ENCODE data around the gene AGMO. TPM values are rescaled to one million over a fixed set of nuclear protein-coding genes. Genes with fewer than 3 reads are reported as not detected.

Gene AGMO
- total RNA-seq, 1 experiment from 2014 or later, result not detected

DNA sequence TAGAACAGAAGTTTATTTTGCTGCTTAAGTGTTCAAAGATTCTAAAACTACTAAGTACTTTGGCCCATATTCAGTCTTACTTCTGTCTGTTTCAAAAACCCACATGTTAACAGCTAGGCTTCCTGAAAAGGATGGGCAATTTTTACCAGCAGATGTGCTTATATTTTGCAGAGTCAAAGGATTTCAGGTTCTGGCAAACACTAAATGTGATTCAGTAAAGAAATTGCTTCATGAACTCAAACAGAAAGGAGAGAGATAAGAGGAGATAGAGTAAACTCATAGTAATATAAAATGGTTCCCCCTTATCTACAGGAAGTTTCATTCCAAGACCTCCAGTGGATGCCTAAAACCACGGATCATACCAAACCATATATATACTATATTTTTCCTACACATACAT lies 248.5 kb downstream of the AGMO start:
- ChIA-PET CTCF (no interaction called here), POLR2A (no interaction called here)
- Histone ChIP-seq H3K4me1 (ENCODE audit: control insufficient read depth, insufficient read depth, low read length) (no peaks in the 10 kb centered on the region), H3K9me3 (ENCODE audit: control insufficient read depth, insufficient read depth, low read depth, low read length) (no peaks in the 10 kb centered on the region; the same call in 1 of the 2 replicates), H3K4me3 (ENCODE audit: low read depth in 2 of 2, low read length in 2 of 2) (no peak overlapping the region), H3K27me3 (ENCODE audit: control insufficient read depth, insufficient read depth, low read length) (no peaks in the 10 kb centered on the region), H3K36me3 (ENCODE audit: control insufficient read depth, insufficient read depth, low read length) (no peaks in the 10 kb centered on the region), H3K27ac (ENCODE audit: low read length) (no peak overlapping the region)
- intact Hi-C loops (cut with micrococcal nuclease; ENCODE audit: unreplicated experiment) (no loop called here), in situ Hi-C loops (cut with HindIII; ENCODE audit: low pct_unique_long_range_greater_than_20kb, low sequenced_read_pairs) (no loop called here)
- no TSS peak for BruUV-seq (replicated peaks)
- DNase-seq (ENCODE audit: low read depth, low spot score), result no peak
- TF ChIP-seq, protein P1, sequence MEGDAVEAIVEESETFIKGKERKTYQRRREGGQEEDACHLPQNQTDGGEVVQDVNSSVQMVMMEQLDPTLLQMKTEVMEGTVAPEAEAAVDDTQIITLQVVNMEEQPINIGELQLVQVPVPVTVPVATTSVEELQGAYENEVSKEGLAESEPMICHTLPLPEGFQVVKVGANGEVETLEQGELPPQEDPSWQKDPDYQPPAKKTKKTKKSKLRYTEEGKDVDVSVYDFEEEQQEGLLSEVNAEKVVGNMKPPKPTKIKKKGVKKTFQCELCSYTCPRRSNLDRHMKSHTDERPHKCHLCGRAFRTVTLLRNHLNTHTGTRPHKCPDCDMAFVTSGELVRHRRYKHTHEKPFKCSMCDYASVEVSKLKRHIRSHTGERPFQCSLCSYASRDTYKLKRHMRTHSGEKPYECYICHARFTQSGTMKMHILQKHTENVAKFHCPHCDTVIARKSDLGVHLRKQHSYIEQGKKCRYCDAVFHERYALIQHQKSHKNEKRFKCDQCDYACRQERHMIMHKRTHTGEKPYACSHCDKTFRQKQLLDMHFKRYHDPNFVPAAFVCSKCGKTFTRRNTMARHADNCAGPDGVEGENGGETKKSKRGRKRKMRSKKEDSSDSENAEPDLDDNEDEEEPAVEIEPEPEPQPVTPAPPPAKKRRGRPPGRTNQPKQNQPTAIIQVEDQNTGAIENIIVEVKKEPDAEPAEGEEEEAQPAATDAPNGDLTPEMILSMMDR (IDR thresholded peaks at IDR 0.05), result no peak
- TF ChIP-seq SIN3A (IDR thresholded peaks at IDR 0.05; ENCODE audit: borderline replicate concordance, insufficient read depth, low read depth, low read length) (no peak), TCF7L2 (IDR thresholded peaks at IDR 0.05; ENCODE audit: low read depth, low read length) (no peak), POLR2AphosphoS5 (IDR thresholded peaks at IDR 0.05; ENCODE audit: low read depth, low read length) (no peak)
- TF ChIP-seq, protein P2, sequence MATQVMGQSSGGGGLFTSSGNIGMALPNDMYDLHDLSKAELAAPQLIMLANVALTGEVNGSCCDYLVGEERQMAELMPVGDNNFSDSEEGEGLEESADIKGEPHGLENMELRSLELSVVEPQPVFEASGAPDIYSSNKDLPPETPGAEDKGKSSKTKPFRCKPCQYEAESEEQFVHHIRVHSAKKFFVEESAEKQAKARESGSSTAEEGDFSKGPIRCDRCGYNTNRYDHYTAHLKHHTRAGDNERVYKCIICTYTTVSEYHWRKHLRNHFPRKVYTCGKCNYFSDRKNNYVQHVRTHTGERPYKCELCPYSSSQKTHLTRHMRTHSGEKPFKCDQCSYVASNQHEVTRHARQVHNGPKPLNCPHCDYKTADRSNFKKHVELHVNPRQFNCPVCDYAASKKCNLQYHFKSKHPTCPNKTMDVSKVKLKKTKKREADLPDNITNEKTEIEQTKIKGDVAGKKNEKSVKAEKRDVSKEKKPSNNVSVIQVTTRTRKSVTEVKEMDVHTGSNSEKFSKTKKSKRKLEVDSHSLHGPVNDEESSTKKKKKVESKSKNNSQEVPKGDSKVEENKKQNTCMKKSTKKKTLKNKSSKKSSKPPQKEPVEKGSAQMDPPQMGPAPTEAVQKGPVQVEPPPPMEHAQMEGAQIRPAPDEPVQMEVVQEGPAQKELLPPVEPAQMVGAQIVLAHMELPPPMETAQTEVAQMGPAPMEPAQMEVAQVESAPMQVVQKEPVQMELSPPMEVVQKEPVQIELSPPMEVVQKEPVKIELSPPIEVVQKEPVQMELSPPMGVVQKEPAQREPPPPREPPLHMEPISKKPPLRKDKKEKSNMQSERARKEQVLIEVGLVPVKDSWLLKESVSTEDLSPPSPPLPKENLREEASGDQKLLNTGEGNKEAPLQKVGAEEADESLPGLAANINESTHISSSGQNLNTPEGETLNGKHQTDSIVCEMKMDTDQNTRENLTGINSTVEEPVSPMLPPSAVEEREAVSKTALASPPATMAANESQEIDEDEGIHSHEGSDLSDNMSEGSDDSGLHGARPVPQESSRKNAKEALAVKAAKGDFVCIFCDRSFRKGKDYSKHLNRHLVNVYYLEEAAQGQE (IDR thresholded peaks at IDR 0.05; ENCODE audit: insufficient read depth in 1 of 2, low read depth in 2 of 2, low read length in 1 of 2), result no peak
- no peak for ATAC-seq

DNA sequence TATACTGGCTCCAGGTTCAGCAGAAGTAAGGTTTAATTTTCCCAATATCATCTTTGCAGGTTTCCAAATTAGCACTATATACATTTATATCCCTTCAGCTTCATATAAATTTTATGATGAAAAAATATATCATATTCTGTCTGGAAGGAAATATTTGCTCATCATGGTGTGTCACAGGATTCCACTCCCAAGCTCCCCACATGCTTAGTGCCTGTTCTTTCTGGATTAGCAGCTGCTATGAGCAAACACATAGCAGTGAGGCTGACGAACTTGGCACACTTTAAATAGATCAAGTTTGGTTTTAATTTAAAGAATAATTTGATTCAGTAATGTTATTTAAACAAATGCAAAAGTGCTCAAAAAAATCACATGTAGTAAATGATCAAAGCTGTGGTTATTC lies 251.9 kb downstream of the AGMO start:
- TF ChIP-seq, protein P1 (IDR thresholded peaks at IDR 0.05), result no peak
- no peak for TF ChIP-seq TCF7L2 (IDR thresholded peaks at IDR 0.05; ENCODE audit: low read depth, low read length)
- TF ChIP-seq POLR2AphosphoS5 (IDR thresholded peaks at IDR 0.05; ENCODE audit: low read depth, low read length), result no peak
- TF ChIP-seq, protein P2 (IDR thresholded peaks at IDR 0.05; ENCODE audit: insufficient read depth in 1 of 2, low read depth in 2 of 2, low read length in 1 of 2), result no peak
- TF ChIP-seq SIN3A (IDR thresholded peaks at IDR 0.05; ENCODE audit: borderline replicate concordance, insufficient read depth, low read depth, low read length), result no peak
- ChIA-PET CTCF (no interaction called here), POLR2A (no interaction called here)
- Histone ChIP-seq H3K9me3 (ENCODE audit: control insufficient read depth, insufficient read depth, low read depth, low read length) (no peaks in the 10 kb centered on the region; the same call in 1 of the 2 replicates), H3K4me3 (ENCODE audit: low read depth in 2 of 2, low read length in 2 of 2) (no peak overlapping the region), H3K4me1 (ENCODE audit: control insufficient read depth, insufficient read depth, low read length) (no peaks in the 10 kb centered on the region), H3K27ac (ENCODE audit: low read length) (no peak overlapping the region), H3K36me3 (ENCODE audit: control insufficient read depth, insufficient read depth, low read length) (no peaks in the 10 kb centered on the region), H3K27me3 (ENCODE audit: control insufficient read depth, insufficient read depth, low read length) (no peaks in the 10 kb centered on the region)
- no TSS peak for BruUV-seq (replicated peaks)
- DNase-seq (ENCODE audit: low read depth, low spot score) (no peak), ATAC-seq (no peak)
- in situ Hi-C loops (cut with HindIII; ENCODE audit: low pct_unique_long_range_greater_than_20kb, low sequenced_read_pairs), result no loop called here
- intact Hi-C loops (cut with micrococcal nuclease; ENCODE audit: unreplicated experiment), result loop anchor here (5.0 to 10.0 kb wide), 2 partner anchors 412 to 595 kb away; no protein-coding TSS in a partner anchor

Measured in Panc1 (cell line).